Fibroblast of skin of abdomen (primary cell): Measurements from ENCODE around the gene ARHGEF12.

ENCODE experiments used
- DNase-seq: peaks from one replicate; pipeline ENCODE4 v3.0.0-alpha.2; 2013

ARHGEF12 gene

GRCh38 chr11:120318906-120319305 lies 17.3 kb upstream of the ARHGEF12 start:
- no peak for DNase-seq

- peak; percentile 74 for DNase-seq
Observed at GRCh38 chr11:120324932-120325810, 11.0 kb upstream of the ARHGEF12 start, which contains the start of gene TLCD5. TSS of gene TLCD5 (plus strand) at chr11:120325299. CDS start at chr11:120327442, 2,143 bp downstream.

GRCh38 chr11:120326228-120326627 lies 10.0 kb upstream of the ARHGEF12 start:
- DNase-seq: no peak

- no peak for DNase-seq
Observed at GRCh38 chr11:120326845-120327281, 9.3 kb upstream of the ARHGEF12 start.

- no peak for DNase-seq
Observed at GRCh38 chr11:120327311-120327710, 8.9 kb upstream of the ARHGEF12 start.

GRCh38 chr11:120329556-120329955 lies 6.7 kb upstream of the ARHGEF12 start:
- DNase-seq: no peak

- DNase-seq: no peak
Observed at GRCh38 chr11:120330045-120330444, 6.2 kb upstream of the ARHGEF12 start.

- DNase-seq: peak; percentile 94
Observed at GRCh38 chr11:120331301-120331996, 4.8 kb upstream of the ARHGEF12 start.

- DNase-seq: no peak
Observed at GRCh38 chr11:120332822-120333716, 3.1 kb upstream of the ARHGEF12 start.

GRCh38 chr11:120333801-120334200 lies 2.4 kb upstream of the ARHGEF12 start:
- no peak for DNase-seq

GRCh38 chr11:120334332-120334731 lies 1.9 kb upstream of the ARHGEF12 start:
- DNase-seq: no peak

GRCh38 chr11:120334894-120335462 lies 1.2 kb upstream of the ARHGEF12 start:
- DNase-seq: peak; percentile 83

GRCh38 chr11:120335556-120335907 lies 681 bp upstream of the ARHGEF12 start:
- no peak for DNase-seq

- DNase-seq: no peak
Observed at GRCh38 chr11:120336641-120337354, 585 bp downstream of the ARHGEF12 start.

- no peak for DNase-seq
Observed at GRCh38 chr11:120337355-120338106, 1.3 kb downstream of the ARHGEF12 start.

GRCh38 chr11:120338107-120338933 lies 2.1 kb downstream of the ARHGEF12 start:
- no peak for DNase-seq

GRCh38 chr11:120339394-120339890 lies 3.2 kb downstream of the ARHGEF12 start:
- no peak for DNase-seq

- DNase-seq: no peak
Observed at GRCh38 chr11:120340529-120340928, 4.3 kb downstream of the ARHGEF12 start.

GRCh38 chr11:120342226-120342625 lies 6.0 kb downstream of the ARHGEF12 start:
- DNase-seq: no peak

- no peak for DNase-seq
Observed at GRCh38 chr11:120342678-120343077, 6.5 kb downstream of the ARHGEF12 start.
